Right lobe of liver (tissue), 6 donors: ENCODE measurements around the gene TTI1. TPM values are rescaled to one million over a fixed set of nuclear protein-coding genes. Genes with fewer than 3 reads are reported as not detected.
A peak's percentile ranks its signal among the peaks of the same experiment; 100 is the strongest.

ENCODE experiments used
- ATAC-seq, 4 donors: fragments of 200-7000 bp; cut with Tn5 transposase; one replicate each; pipeline ENCODE4 v1.9.1; 2020; ENCODE audit warnings: mild to moderate bottlenecking in 4 of 4, moderate library complexity in 4 of 4
- DNase-seq, 3 donors: peaks; one replicate each; pipeline ENCODE4 v3.0.0-alpha.2; 2020
- H3K27ac ChIP-seq, 3 donors: fragments of 200-600 bp; one replicate each; pipeline ENCODE4 v1.8.0; 2022
- H3K27me3 ChIP-seq, 2 donors: fragments of 200-600 bp; one replicate each; pipeline ENCODE4 v1.8.0; 2022
- H3K36me3 ChIP-seq, 4 donors: fragments of 200-600 bp; sonication (generic) in 1 of 4; one replicate each; pipeline versions ENCODE4 v1.5.1 to v1.8.0; 2017 to 2022; ENCODE audit warnings: control low read depth in 1 of 4
- H3K4me1 ChIP-seq, 4 donors: fragments of 200-600 bp; sonication (generic) in 1 of 4; one replicate each; pipeline versions ENCODE4 v1.5.1 to v1.8.0; 2017 to 2022; ENCODE audit warnings: control low read depth in 1 of 4
- H3K4me3 ChIP-seq, 3 donors: fragments of 200-600 bp; one replicate each; pipeline ENCODE4 v1.8.0; 2022
- H3K9me3 ChIP-seq, 4 donors: fragments of 200-600 bp; sonication (generic) in 1 of 4; one replicate each; pipeline versions ENCODE4 v1.5.1 to v1.8.0; 2017 to 2022; ENCODE audit warnings: control low read depth in 1 of 4
- CTCF ChIP-seq, 4 donors: fragments of 200-600 bp in 3 of 4; fragments of 450-650 bp in 1 of 4; IDR thresholded peaks; one replicate each; pipeline versions ENCODE4 v1.5.1 to v1.8.0; 2016 to 2022; ENCODE audit warnings: antibody characterized with exemption in 4 of 4, mild to moderate bottlenecking in 2 of 4
- POLR2A ChIP-seq: fragments of 450-650 bp; IDR thresholded peaks from one replicate; pipeline ENCODE4 v1.6.1; 2017; ENCODE audit warnings: antibody characterized with exemption, mild to moderate bottlenecking
- WGBS: methylation state at CpG from one replicate; pipeline ENCODE4 v1.1.6; 2018; ENCODE audit warnings: low coverage, low lambda C conversion rate; ENCODE audit not compliant: insufficient coverage; ENCODE audit errors: missing lambda C conversion rate; 5-methylcytosine and 5-hydroxymethylcytosine counted together
- intact Hi-C, 2 donors: fragments of 100-400 bp; cut with DNase I; formaldehyde crosslinking; loops; one replicate each; pipeline versions ENCODE4 v1.11.2 to v1.14.1; 2022
- total RNA-seq, 6 experiments: library from RNA; depleted of rRNA in 2 of 6; stranded (reverse); fragments of >200 nt in 2 of 6; fragmentation: NEBNext Ultra II Directional in 3 of 6; extraction: Animal tissue kit (Norgen Biotek cat#: 25700) in 3 of 6; gene quantifications; one replicate each; pipeline versions ENCODE4 v1.1.0 to v1.2.4, GENCODE V29; 2016 to 2023
- donor health status: DM: no; HTN: yes; CAD: no.
- donor health status: DM: no; HTN: no; CAD: no.
- donor health status: DM: no; HTN: no; CAD: no.
- donor health status: DM: no; HTN: yes; CAD: no.
- donor health status: DM: no; HTN: yes; CAD: no.

TTI1 gene
- total RNA-seq, 6 experiments from 2014 or later: 8.6 to 14.3 (median 11.3) TPM

- WGBS: 75% methylated on average over 9 of the region's 12 CpGs
- H3K4me3 ChIP-seq: no peak overlapping the region
- H3K9me3 ChIP-seq: no peaks in the 10 kb centered on the region
- peak overlapping the region in 2 of 3 donors; percentile 70 to 83 for H3K27ac ChIP-seq
- intact Hi-C loops: no loop called here
- ATAC-seq: no peak
- H3K27me3 ChIP-seq: no peaks in the 10 kb centered on the region
- peaks cover 0 to 72% (median 27%) of the 10 kb centered on the region in 4 donors for H3K4me1 ChIP-seq
- DNase-seq: no peak
- TF ChIP-seq CTCF (IDR thresholded peaks at IDR 0.05) (no peak), POLR2A (no peak)
- H3K36me3 ChIP-seq: no peaks in the 10 kb centered on the region
Observed at GRCh38 chr20:37987602-37988290, 45.5 kb downstream of the TTI1 start.

- ATAC-seq: peak; percentile 77 to 87 (median 81)
- 42% methylated on average over 5 of the region's 9 CpGs for WGBS
- no peak overlapping the region for H3K4me3 ChIP-seq
- H3K27ac ChIP-seq: peak overlapping the region in 2 of 3 donors; percentile 83
- DNase-seq: peak; percentile 76 to 98 (median 93)
- TF ChIP-seq POLR2A (no peak), CTCF (IDR thresholded peaks at IDR 0.05) (no peak)
- intact Hi-C loops: no loop called here
- H3K27me3 ChIP-seq: no peaks in the 10 kb centered on the region
- no peaks in the 10 kb centered on the region for H3K9me3 ChIP-seq
- H3K4me1 ChIP-seq: peaks cover 0 to 68% (median 26%) of the 10 kb centered on the region in 4 donors
- H3K36me3 ChIP-seq: no peaks in the 10 kb centered on the region
Observed at GRCh38 chr20:37986873-37987601, 46.2 kb downstream of the TTI1 start.

GRCh38 chr20:37986044-37986858 is 47.0 kb downstream of the TTI1 start:
- TF ChIP-seq POLR2A (no peak), CTCF (IDR thresholded peaks at IDR 0.05) (no peak)
- no peaks in the 10 kb centered on the region for H3K36me3 ChIP-seq
- 31% methylated on average over 9 of the region's 9 CpGs for WGBS
- DNase-seq (no peak), ATAC-seq (peak in 2 of 4 donors; percentile 21 to 31)
- peak overlapping the region; percentile 2 to 83 (median 83) for H3K27ac ChIP-seq
- peak overlapping the region in 1 of 3 donors; percentile 6 for H3K4me3 ChIP-seq
- H3K4me1 ChIP-seq: peaks cover 0 to 64% (median 24%) of the 10 kb centered on the region in 4 donors
- H3K9me3 ChIP-seq: no peaks in the 10 kb centered on the region
- H3K27me3 ChIP-seq: no peaks in the 10 kb centered on the region
- intact Hi-C loops: no loop called here

- H3K9me3 ChIP-seq: no peaks in the 10 kb centered on the region
- peaks cover 0 to 48% (median 19%) of the 10 kb centered on the region in 4 donors for H3K4me1 ChIP-seq
- peak overlapping the region in 2 of 3 donors; percentile 77 to 83 for H3K27ac ChIP-seq
- H3K27me3 ChIP-seq: no peaks in the 10 kb centered on the region
- ATAC-seq (peak; percentile 79 to 88 (median 84)), DNase-seq (peak; percentile 53 to 93 (median 87))
- H3K4me3 ChIP-seq: no peak overlapping the region
- no peaks in the 10 kb centered on the region for H3K36me3 ChIP-seq
- TF ChIP-seq POLR2A: no peak
- TF ChIP-seq CTCF (IDR thresholded peaks at IDR 0.05): no peak
- intact Hi-C loops: no loop called here
- WGBS: 30% methylated on average over 5 of the region's 14 CpGs
Observed at GRCh38 chr20:37984018-37984785, 49.1 kb downstream of the TTI1 start.
